ENCODE results near the gene CNKSR1.

- TF ChIP-seq CTBP2 (IDR thresholded peaks at IDR 0.05; ENCODE audit: borderline replicate concordance, insufficient read depth, insufficient read length, low read length) = no peak
- TF ChIP-seq EP300 (IDR thresholded peaks at IDR 0.05; ENCODE audit: borderline replicate concordance in 1 of 2, low read depth in 2 of 2, low read length in 2 of 2) = no peak
- TF ChIP-seq CTCF (IDR thresholded peaks at IDR 0.05; ENCODE audit: control extremely low read depth in 1 of 3, insufficient read depth in 1 of 3, low read depth in 1 of 3, low read length in 3 of 3) = no peak
- no peak for TF ChIP-seq TEAD4 (IDR thresholded peaks at IDR 0.05; ENCODE audit: low read depth, low read length)
- no peak for TF ChIP-seq POLR2AphosphoS5 (IDR thresholded peaks at IDR 0.05; ENCODE audit: low read depth, low read length)
These were observed 13.6 kb upstream of the CNKSR1 start for GRCh38 chr1:26163684-26164035.
